Adrenal gland (tissue), 5 donors: Measurements from ENCODE around the gene MYOC.

Experiments used
- CTCF ChIP-seq, 6 experiments: fragments of 450-650 bp in 4 of 6; fragments of 200-600 bp in 2 of 6; sonication (generic) in 1 of 6; IDR thresholded peaks; 1 replicate in 5 of 6; 2 replicates in 1 of 6; pipeline versions ENCODE4 v1.5.1 to v1.8.0; 2016 to 2021; ENCODE audit warnings: antibody characterized with exemption in 6 of 6, mild to moderate bottlenecking in 2 of 6, moderate library complexity in 1 of 6
- POLR2A ChIP-seq, 2 donors: fragments of 450-650 bp; IDR thresholded peaks; one replicate each; pipeline ENCODE4 v1.6.1; 2017; ENCODE audit warnings: antibody characterized with exemption in 2 of 2, mild to moderate bottlenecking in 2 of 2, moderate library complexity in 1 of 2
- donor health status: DM: no; HTN: no; CAD: no.

GRCh38 chr1:171654201-171654941 is 1.9 kb upstream of the MYOC start:
- no peak for TF ChIP-seq CTCF (IDR thresholded peaks at IDR 0.05)
- TF ChIP-seq POLR2A (IDR thresholded peaks at IDR 0.05), result no peak
